ENCODE results near the gene HCK.

HCK gene

GRCh38 chr20:32075534-32075933 is 23.5 kb downstream of the HCK start:
- in situ Hi-C loops (cut with HindIII; ENCODE audit: low sequenced_read_pairs), result no loop called here
- TF ChIP-seq CTCF (IDR thresholded peaks at IDR 0.05; ENCODE audit: low read depth, low read length), result no peak
- no peak for DNase-seq (ENCODE audit: low read depth, low spot score)
- H3K4me3 ChIP-seq (ENCODE audit: low read depth, low read length), result no peak overlapping the region

- TF ChIP-seq CTCF (IDR thresholded peaks at IDR 0.05; ENCODE audit: low read depth, low read length), result no peak
- no peak overlapping the region for H3K4me3 ChIP-seq (ENCODE audit: low read depth, low read length)
- DNase-seq (ENCODE audit: low read depth, low spot score), result no peak
- in situ Hi-C loops (cut with HindIII; ENCODE audit: low sequenced_read_pairs), result no loop called here
Observed at GRCh38 chr20:32077190-32077589, 25.1 kb downstream of the HCK start.

- in situ Hi-C loops (cut with HindIII; ENCODE audit: low sequenced_read_pairs), result no loop called here
- DNase-seq (ENCODE audit: low read depth, low spot score), result no peak
- no peak overlapping the region for H3K4me3 ChIP-seq (ENCODE audit: low read depth, low read length)
- TF ChIP-seq CTCF (IDR thresholded peaks at IDR 0.05; ENCODE audit: low read depth, low read length), result no peak
Observed at GRCh38 chr20:32078322-32078721, 26.3 kb downstream of the HCK start.

GRCh38 chr20:32078791-32079190 is 26.7 kb downstream of the HCK start:
- no peak for TF ChIP-seq CTCF (IDR thresholded peaks at IDR 0.05; ENCODE audit: low read depth, low read length)
- no peak overlapping the region for H3K4me3 ChIP-seq (ENCODE audit: low read depth, low read length)
- in situ Hi-C loops (cut with HindIII; ENCODE audit: low sequenced_read_pairs), result no loop called here
- DNase-seq (ENCODE audit: low read depth, low spot score), result no peak

- TF ChIP-seq CTCF (IDR thresholded peaks at IDR 0.05; ENCODE audit: low read depth, low read length), result no peak
Observed at GRCh38 chr20:32079655-32080109, 27.6 kb downstream of the HCK start.

GRCh38 chr20:32080783-32081182 is 28.7 kb downstream of the HCK start:
- no peak for DNase-seq (ENCODE audit: low read depth, low spot score)
- H3K4me3 ChIP-seq (ENCODE audit: low read depth, low read length), result no peak overlapping the region
- no peak for TF ChIP-seq CTCF (IDR thresholded peaks at IDR 0.05; ENCODE audit: low read depth, low read length)
- in situ Hi-C loops (cut with HindIII; ENCODE audit: low sequenced_read_pairs), result no loop called here

More at GRCh38 chr20:32079655-32080109, 27.6 kb downstream of the HCK start:
- in situ Hi-C loops (cut with HindIII; ENCODE audit: low sequenced_read_pairs), result no loop called here
- DNase-seq (ENCODE audit: low read depth, low spot score), result no peak
- H3K4me3 ChIP-seq (ENCODE audit: low read depth, low read length), result no peak overlapping the region

GRCh38 chr20:32083469-32083868 is 31.4 kb downstream of the HCK start:
- no peak overlapping the region for H3K4me3 ChIP-seq (ENCODE audit: low read depth, low read length)
- in situ Hi-C loops (cut with HindIII; ENCODE audit: low sequenced_read_pairs), result no loop called here
- no peak for TF ChIP-seq CTCF (IDR thresholded peaks at IDR 0.05; ENCODE audit: low read depth, low read length)
- DNase-seq (ENCODE audit: low read depth, low spot score), result no peak
